GM13977 (cell line): Measurements from ENCODE around the gene TMTC1.

Experiments used
- DNase-seq: peaks from one replicate; pipeline ENCODE4 v3.0.0; 2012; ENCODE audit warnings: low spot score
- CTCF ChIP-seq: IDR thresholded peaks from 2 replicates; pipeline ENCODE4 v1.5.1; 2012; ENCODE audit warnings: mild to moderate bottlenecking, control low read depth; ENCODE audit not compliant: insufficient read depth; ENCODE audit errors: extremely low read depth, missing control alignments
- in situ Hi-C: fragments of 300-500 bp; cut with MboI; formaldehyde crosslinking; loops from one replicate; pipeline ENCODE4 v1.12.0; 2022; ENCODE audit warnings: low sequenced_read_pairs, low pct_unique_long_range_greater_than_20kb, mixed read lengths, inconsistent platforms; ENCODE audit not compliant: unreplicated experiment

Gene TMTC1

GRCh38 chr12:29599381-29599780 is 184.4 kb downstream of the TMTC1 start:
- in situ Hi-C loops, result no loop called here
- TF ChIP-seq CTCF, result no peak

GRCh38 chr12:29595071-29595755 is 188.5 kb downstream of the TMTC1 start:
- TF ChIP-seq CTCF, result no peak
- no peak for DNase-seq
- in situ Hi-C loops, result no loop called here

More at GRCh38 chr12:29599381-29599780, 184.4 kb downstream of the TMTC1 start:
- DNase-seq, result no peak

GRCh38 chr12:29593001-29593400 is 190.7 kb downstream of the TMTC1 start:
- DNase-seq, result no peak
- no peak for TF ChIP-seq CTCF
- in situ Hi-C loops, result no loop called here

- no peak for TF ChIP-seq CTCF
- in situ Hi-C loops, result no loop called here
- DNase-seq, result no peak
These were observed 192.4 kb downstream of the TMTC1 start for GRCh38 chr12:29591140-29592020.

GRCh38 chr12:29589851-29590250 is 193.9 kb downstream of the TMTC1 start:
- no peak for TF ChIP-seq CTCF
- no peak for DNase-seq
- in situ Hi-C loops, result no loop called here

- no peak for TF ChIP-seq CTCF
- in situ Hi-C loops, result no loop called here
- no peak for DNase-seq
These were observed 194.4 kb downstream of the TMTC1 start for GRCh38 chr12:29589286-29589820.
